ENCODE measurements around the gene ITGB2.
"Not testable (repeated sequence)": the region's sequence is repeated elsewhere in the genome, so short reads cannot be mapped to it uniquely, and the experiment has no call there.

ITGB2 gene

DNA sequence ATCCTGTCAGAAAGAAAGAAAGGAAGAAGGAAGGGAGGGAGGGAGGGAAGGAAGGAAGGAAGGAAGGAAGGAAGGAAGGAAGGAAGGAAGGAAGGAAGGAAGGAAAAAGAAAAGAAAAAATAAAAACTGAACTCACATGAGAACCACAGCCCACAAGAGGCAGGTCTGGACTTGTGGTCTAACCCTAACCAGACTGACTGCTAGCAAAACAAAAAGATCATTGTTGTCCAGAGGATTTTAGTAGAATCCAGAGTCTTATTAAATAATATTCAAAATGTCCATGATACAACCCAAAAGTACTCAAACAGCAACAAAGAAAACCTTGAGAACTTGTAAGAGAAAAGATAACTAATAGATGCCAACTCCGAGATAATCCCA, 4.7 kb upstream of the ITGB2 start:
- DNase-seq: no peak

DNA sequence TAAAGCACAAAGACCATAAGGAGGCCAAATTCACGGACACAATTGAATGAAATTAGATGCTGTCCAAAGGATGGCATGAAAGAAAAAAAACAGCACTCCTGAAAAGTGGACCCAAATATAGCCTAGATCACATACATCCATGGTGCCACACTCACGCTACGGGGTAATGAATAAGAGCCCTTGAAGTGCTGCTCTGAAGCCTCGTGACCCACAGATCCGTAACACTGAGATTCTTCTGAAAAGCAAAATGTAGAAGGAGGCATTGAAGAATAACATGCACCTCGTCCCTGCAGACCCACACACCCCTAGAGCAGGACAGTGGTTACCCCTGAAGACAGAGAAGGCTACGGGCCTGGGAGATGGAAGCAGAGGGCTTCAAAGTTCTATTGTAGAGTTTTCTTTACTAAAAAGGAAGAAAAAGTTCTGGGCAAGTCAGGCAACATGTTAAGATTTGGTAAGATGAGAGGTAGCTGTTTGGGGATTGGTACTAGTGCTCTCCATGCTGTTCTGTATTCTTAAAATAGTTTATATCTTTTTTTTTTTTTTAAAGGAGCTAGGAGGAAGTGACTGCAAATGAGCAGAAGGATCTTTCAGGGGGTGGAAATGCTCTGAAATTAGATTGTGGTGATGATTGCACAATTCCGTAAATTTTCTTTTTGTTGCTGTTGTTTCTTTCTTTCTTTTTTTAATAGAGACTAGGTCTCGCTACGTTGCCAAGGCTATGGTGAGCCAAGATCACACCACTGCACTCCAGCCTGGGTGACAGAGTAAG, 4.1 kb upstream of the ITGB2 start:
- DNase-seq: no peak

DNA sequence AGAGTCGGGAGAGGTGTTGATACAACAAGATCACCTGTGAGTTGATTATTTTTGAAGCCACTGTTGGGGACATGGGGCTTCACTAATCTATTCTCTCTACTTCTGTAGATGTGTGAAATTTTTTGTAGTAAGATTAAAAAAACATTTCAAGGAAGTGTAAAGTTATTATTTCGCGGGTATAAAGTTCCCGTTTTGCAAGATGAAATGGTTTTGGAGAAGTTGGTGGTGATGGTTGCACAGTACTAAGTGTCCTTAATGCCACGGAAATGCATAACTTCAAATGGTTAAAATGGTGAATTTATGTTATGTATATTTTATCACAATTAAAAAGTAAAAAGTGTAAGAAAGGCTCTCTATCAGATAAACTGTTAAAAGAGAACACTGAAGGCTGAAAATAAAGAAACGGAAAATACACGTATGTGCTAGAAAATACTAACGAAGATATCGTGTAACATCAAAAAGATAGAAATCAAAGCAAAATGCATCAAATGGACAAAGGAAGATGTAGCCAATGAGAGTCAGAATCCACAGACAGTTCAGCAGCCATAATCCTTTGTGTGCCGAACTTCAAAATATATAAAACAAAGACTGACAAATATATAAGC, 2.9 kb upstream of the ITGB2 start:
- DNase-seq: no peak

DNA sequence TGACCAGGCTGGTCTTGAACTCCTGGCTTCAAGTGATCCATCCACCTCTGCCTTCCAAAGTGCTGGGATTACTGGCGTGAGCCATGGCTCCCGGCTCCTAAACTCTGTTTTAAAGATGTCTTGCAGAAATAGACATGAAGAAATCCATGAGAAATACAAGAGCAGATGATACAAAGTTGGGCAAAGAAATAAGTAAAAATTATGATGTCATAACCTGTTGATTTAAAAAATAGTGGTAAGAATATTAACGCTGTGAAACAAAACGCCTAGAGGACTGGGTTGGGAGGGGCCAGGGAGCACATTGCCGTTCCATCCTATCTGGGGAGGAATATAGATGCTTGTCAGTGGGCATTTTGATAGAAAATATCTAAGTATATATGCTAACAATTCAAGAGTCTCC, 1.2 kb upstream of the ITGB2 start:
- no peak for DNase-seq

DNA sequence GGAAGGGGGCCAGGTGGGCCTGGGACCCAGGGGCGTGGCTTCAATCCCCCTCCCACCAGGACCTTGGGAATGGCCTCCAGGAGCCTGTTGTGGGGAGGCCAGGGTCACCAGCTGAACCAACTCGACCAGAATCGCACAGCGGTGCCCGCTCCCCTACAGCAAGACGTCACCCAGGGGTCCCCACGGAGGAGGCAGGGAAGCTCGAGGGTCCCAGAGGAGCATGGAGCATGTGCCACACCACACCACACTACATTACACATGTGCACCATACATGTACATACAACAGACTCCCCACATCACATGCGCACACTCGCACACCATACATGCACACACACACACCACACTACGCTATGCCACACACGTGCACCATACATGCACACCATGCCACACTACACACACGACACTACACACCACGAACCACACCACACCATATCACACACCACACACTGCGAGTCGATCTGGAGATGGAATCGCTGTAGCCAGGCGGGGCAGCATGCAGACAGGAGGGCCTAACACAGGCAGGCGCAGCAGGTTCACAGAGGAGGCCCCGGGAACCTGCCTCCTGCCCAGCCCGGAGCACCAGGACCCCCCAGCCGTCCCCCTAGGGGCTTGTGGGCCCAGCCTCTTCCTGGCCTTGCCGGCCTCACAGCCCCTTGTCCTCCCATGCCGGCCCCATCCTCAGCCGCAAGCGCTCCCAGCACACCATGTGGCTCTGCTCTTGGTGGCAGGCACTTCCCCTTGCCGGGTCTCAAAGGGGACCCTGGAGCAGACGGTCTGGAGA, 596 bp downstream of the ITGB2 start:
- no peak for DNase-seq

DNA sequence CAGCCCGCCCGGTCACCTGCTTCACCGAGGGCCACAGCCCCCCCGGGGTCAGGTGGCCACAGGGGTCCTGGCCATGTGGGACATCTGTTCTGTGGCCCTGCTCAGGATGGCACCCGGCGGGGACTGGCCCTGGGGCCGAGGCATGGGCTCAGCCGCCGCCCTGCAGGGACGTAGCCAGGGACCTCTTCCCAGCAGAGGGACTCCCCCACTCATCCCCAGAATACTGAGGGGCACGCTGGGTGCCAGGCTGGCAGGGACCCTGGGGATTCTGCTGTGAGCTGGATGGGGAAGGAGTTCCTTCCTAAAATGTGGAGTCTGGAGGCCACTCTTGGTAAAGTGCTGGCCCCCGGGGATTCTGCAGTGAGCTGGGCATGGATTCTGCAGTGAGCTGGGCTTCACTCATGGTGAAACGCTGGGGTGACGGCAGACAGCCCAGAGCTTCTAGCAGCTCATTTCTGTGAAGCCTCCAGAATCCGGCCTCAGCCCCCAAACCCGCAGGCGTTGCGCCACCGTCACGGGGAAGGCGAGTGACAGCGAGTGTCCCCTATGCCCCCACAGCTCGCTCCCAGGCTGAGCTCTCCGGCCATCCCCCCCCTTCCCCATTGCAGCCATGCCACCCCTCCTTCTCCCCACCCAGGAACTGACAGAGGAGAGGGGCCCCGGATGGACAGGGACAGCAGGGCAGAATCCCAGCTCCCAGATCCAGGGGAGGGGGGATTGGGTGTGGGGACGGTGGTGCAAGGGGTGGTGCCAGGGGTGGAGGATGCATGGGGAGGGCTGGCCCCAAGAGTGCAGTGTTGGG, 1.4 kb downstream of the ITGB2 start:
- DNase-seq: no peak

DNA sequence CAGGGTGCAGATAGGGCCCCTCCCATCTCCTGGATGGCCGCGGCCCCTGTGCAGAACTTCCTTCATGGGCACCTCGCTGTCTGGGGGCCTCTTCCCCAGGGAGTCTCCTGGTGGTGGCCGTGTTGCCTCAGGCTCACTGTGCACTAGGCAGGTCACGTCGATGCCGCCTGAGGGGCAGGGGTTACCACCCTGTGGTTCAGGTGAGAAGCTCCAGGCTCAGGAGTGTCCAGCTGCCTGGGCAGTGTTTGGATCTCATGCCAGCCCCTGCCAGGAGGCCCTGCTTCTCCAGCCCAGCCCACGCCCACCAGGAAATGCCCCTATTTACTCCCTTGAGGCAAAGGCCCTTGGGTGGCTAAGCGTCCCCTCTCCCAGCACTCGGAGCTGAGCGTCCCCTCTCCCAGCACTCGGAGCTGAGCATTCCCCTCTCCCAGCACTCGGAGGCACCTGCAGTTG, 2.1 kb downstream of the ITGB2 start:
- no peak for DNase-seq

DNA sequence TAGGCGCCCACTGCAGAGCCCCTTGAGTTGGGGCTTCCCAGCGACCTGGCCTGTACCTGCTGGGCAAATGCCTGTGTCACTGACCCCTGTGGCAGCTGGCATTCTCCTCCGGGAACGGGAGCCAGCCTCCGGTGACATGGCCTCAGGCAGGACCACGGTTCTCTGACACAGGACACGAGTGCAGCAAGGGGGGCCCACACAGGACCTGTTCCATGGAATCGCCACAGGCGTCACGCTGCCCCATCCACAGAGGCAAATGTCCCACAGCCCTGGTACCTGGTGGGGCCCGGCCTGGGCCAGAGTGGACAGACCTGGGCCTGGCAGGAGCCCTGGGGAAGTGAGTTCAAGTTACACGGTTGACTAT, 2.6 kb downstream of the ITGB2 start:
- no peak for DNase-seq

DNA sequence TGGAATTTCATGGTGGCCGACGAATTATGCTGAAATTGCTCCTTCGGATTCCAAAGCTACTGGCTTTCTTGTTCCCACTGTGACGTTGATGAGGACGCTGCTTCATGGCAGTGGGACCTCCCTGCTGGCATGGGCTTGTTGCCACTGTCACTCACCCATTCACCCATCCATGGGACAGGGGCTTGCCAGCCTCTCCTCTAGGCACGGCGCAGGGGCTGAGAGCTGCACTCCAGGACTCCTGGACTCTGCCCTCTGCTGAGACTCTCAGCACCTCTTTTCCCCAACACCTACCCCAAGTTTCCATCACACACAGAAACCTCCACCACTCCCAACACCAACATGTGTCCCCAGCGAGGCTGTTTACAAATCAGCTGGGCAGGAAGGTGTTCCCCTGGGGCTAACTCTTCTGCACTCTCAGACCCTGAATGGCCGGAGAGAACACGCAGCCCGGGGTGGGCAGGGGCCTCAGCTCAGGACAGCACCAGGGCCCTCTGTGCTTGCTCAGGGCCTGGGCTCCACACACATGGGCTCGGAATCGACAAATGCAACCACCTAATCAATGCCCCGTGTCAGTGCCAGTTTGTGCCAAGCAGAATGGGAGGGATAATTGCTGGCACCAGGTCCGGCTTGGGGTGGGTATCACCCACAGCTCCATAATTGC, 3.1 kb downstream of the ITGB2 start:
- no peak for DNase-seq

DNA sequence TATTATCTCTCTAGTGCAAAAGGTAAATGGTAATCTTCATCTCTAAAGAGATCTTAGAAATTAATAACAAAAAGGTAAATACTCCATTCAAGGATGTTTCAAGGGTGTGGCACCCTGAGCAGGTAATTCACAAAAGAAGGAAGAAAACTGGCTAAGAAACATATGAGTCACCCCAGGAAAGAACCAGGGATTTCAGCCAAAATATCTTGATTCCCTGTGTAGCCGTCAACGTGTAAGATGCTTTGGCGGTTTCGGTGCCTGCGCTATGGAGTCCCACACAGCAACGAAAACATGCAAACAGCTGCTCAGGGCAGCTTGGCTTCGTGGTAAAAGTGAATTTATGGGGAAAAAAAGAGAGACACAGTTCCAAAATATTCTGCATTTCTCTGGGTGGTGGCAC, 3.7 kb downstream of the ITGB2 start:
- DNase-seq: no peak

DNA sequence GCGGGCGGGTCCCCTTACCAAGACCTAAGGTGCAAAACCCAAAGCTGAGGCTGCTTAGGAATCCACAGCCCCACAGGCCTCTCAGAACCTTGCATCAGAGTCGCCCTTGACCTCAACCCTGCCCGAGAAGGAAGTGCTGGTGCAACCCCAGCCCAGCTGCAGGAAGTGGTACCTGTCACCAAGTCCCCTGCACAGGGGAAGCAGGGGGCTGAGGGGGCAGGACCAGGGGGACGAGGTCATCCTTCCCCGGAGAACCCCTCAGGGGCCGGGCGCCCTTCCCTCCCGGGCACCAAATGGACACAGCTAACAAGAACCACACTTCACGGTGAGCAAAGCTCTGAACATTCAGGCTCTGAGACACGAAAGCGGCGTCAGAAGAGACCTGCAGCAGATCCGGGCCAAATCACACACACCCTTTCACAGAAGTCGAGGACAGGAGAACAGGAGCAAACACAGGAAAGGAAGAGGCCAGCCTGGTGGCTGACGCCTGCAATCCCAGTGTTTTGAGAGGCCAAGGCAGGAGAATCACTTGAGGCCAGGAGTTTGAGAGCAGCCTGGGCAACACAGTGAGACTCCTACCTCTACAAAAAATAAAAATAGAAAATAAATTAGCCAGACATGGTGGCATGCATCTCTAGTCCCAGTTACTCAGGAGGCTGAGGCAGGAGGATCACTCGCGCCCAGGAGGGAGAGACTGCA, 6.4 kb downstream of the ITGB2 start:
- peak; percentile 53 for DNase-seq

DNA sequence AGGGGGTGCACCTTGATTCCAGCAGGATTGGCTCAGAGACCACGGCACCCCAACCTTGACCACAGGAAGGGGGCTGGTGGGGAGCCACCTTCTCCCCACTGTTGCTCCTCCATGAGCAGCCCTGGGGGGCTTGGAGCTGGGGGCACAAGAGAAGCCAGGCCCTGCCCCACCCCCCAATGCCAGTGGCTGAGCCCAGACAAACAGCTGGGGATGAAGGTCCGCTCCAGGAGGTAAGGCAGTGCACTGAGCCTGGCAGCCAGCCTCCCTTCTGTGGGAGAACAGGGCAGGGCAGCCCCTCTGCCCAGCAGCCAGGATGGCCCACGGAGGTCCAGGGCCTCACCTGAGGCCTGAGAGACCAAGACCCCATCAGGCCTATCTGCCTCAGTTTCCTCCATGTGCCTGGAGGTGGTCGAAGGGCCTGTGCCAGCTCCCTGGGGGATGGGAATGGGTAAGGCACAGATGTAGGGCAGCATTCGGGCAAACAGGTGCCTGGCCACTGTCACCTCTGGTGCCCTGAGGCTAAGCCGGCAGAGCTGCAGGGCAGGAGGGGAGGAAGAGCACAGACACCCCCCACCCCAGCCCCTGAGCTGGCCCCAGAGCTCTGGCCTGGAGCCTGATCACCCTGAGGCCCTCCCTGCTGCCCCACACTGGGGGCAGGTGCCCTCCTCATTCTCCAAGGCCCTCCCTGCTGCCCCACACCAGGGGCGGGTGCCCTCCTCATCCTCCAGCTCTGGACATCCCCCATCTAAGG, 7.1 kb downstream of the ITGB2 start:
- no peak for DNase-seq

DNA sequence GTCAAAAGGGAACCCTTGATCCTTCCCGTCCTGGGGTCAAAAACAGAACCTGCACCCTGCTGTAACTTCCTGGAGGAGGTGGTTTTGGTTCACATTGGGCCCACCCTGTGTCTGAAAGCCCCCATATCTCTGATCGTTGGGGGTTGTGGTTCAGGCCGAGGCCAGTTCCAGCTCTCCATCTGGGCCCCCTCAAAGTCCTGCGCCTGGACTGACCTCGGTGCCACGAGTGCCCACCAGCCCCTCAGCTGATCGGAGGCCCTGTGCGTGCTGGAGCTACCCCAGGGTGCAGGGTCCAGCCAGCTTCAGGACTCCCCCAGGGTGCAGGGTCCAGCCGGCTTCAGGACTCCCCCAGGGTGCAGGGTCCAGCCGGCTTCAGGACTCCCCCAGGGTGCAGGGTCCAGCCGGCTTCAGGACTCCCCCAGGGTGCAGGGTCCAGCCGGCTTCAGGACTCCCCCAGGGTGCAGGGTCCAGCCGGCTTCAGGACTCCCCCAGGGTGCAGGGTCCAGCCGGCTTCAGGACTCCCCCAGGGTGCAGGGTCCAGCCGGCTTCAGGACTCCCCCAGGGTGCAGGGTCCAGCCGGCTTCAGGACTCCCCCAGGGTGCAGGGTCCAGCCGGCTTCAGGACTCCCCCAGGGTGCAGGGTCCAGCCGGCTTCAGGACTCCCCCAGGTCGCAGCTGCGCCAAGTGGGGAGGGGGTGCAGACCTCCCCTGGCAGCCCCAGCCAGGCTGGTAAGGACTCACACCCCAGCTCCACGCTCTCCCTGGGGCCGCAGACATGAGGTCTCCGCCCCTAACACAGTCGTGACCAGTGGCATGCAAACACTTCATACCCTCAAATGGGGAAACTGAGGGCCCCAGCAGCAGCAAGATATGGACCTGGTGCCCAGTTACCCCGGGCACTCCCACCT, 7.9 kb downstream of the ITGB2 start:
- DNase-seq: not testable (repeated sequence)

DNA sequence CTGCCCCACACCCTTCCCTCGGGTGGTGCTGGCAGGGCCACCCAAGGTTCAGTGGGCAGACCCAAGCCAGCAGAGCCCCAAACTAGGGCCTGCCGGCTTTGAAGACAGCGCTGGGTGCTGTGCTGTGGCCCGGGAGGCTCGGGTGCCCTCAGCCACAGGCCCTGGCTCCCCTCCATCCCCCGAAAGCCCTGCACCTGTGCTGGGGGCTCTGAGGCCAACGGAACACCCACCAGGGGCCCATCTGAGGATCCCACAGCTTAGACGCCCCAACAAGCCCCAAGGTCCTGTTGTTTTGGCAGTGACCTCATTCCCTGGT, 8.6 kb downstream of the ITGB2 start:
- no peak for DNase-seq

DNA sequence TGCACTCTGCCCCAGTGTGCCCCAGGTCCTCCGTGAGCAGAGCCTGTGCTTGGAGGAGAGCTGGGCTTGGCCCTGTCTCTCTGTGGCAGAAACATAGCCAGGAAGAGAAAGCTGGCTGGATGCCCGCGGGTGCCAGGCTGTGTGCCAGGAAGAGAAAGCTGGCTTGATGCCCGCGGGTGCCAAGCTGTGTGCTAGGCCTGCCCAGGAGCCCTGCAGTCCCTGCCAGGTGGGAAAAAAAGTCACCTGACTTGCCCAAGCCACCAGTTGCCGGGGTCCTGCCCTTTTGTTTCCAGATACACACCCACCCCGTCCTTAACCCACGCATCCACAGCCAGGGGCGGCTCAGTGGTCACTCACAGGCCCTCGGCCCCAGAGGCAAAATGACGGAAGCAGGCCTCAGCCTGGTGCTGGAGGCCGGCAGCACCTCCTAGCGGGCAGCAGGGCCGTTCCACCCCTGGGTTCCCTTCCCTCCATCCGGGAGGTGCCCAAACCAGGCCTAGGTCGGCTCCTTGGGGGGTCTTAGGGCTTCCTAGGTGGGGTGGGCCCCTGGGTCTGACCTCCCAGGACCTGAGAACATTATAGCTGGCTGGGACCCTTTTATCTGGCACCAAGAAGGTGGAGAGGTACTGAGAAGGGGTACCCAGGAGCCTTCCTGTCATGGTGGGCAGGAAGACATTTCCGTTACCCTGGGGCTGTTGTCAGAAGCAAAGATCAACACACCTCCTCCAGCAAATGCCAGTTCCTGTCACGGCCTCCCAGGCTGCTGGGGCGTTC, 9.1 kb downstream of the ITGB2 start:
- peak; percentile 51 for DNase-seq

DNA sequence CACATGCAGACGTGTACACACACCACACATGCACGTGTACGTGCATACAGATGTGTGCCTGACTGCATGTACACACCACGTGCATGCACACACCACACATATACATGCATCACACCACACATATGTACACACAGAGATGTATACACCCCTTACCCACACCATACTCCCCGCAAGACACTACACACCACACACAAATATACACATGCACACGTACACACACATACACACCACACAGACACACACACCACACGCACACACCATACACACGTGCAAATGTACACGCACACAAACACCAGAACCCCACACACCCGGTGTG, 9.7 kb downstream of the ITGB2 start:
- no peak for DNase-seq

DNA sequence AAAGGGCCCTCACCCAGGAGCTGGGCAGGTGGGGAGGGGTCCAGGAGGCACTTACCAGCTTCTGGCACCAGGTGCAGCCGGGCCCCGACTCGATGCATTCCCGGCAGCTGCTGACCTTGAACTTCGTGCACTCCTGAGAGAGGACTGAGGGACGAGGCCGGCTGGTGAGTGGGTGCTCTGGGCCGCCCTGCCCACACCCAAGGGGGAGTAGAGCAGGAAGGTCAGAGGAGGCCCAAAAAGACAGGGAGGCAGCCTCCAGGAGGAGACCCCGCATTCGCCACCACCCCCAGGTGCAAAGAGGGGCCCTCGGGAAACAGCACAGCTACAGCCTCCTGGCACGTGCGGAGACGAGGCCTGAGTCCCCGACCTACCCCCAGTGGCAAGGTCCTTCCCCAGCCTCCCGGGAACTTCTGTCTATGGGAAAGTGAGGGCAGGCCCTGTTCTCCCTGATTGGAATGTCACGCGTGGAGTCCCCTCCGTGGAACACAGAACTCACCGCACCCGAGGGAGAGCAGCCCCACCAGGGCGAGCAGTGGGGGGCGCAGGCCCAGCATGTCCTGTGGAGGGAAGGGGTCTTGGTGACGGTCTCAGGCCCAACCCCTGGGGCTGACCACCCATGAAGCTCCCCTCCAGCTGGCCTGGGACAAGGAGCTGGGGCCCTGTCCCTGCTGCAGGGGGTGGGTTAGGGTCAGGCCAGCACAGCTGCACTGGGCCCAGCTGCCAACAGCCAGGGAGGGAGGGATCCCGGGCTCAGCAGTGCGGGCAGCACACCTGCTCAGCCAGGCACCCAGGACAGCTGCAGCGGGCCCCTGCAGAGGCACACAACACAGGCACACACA, 10.3 kb downstream of the ITGB2 start:
- DNase-seq: no peak

DNA sequence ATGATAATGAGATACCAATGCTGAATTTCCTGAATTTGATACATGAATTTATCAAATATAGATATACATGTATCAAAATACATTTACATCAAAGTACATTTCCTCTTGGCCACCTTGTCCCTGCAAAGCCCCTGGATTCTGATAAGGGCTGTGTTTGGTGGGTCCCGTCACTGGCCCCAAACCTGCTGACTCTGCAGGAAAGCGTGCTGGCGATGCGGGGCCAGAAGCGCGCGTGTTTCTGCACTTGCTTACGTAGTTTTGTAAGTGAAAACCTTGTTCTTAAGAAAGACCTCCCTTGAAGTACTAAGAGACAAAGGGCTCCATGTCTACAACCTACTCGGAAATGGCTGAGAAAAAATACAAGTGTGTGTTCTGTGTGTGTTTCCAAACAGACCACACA, 11.0 kb downstream of the ITGB2 start:
- DNase-seq: no peak

DNA sequence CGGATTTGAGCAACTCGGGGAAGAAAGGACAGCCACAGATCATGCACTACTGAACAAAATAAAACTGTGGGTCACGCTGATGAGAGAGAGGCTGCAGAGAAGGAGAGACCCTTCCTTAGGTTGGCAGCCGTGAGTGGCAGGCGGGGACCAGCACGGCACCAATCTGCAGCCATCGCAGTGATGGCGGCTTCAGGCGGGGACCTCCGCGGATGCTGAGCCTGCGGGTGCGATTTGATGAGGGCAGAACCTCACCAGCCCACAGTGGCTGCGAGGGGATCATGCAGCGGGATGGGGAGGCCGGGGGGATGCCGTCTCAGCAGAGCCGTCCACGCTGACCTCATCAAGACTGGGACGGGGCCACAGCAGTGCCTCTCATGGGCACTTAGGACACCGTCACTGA, 11.8 kb downstream of the ITGB2 start:
- no peak for DNase-seq
